OCI-LY7 (cell line): ENCODE data around the gene IST1. TPM values are rescaled to one million over a fixed set of nuclear protein-coding genes. Genes with fewer than 3 reads are reported as not detected.

Experiments used
- BruUV-seq: library from RNA; stranded (reverse); fragments of 400-500 nt; replicated peaks from 2 replicates; lab custom pipeline; 2021; lab: Mats Ljungman, UMichigan
- CTCF ChIA-PET: fragments of 300-600 bp; sonication (Branson Sonifier 250); formaldehyde crosslinking; loops from one replicate; lab custom pipeline; 2022; ENCODE audit warnings: antibody characterized with exemption; ENCODE audit not compliant: unreplicated experiment; lab: Charles Lee
- POLR2A ChIA-PET: fragments of 300-600 bp; sonication (Branson Sonifier 250); formaldehyde crosslinking; loops from one replicate; lab custom pipeline; 2022; ENCODE audit warnings: antibody characterized with exemption; lab: Charles Lee
- DNase-seq: peaks from one replicate; pipeline ENCODE4 v3.0.0-alpha.2; 2015; ENCODE audit warnings: low spot score
- H2AFZ ChIP-seq: fragments of 200-600 bp; sonication (generic), shearing (Covaris generic); 2 replicates; pipeline ENCODE4 v1.6.1; 2014; ENCODE audit warnings: mild to moderate bottlenecking, antibody characterized with exemption, low read length, moderate library complexity
- H3K27ac ChIP-seq: fragments of 200-600 bp; sonication (generic); 2 replicates; pipeline ENCODE4 v1.5.1; 2014; ENCODE audit warnings: mixed run types, low read depth, mild to moderate bottlenecking, moderate library complexity, low read length, inconsistent platforms; ENCODE audit not compliant: poor library complexity, severe bottlenecking
- H3K36me3 ChIP-seq: fragments of 200-600 bp; sonication (generic); 2 replicates; pipeline ENCODE4 v1.6.1; 2014; ENCODE audit warnings: mild to moderate bottlenecking, antibody characterized with exemption, low read length, moderate library complexity, mixed read lengths; ENCODE audit not compliant: insufficient read depth
- H3K4me1 ChIP-seq: fragments of 200-600 bp; sonication (generic); 2 replicates; pipeline ENCODE4 v1.5.1; 2014; ENCODE audit warnings: mild to moderate bottlenecking, low read length; ENCODE audit not compliant: insufficient read depth, poor library complexity, severe bottlenecking
- H3K4me2 ChIP-seq: fragments of 200-600 bp; sonication (generic); 2 replicates; pipeline ENCODE4 v1.6.1; 2014; ENCODE audit warnings: mild to moderate bottlenecking, low read length
- H3K4me3 ChIP-seq: fragments of 200-600 bp; sonication (generic); 2 replicates; pipeline ENCODE4 v1.5.1; 2014; ENCODE audit warnings: mild to moderate bottlenecking, low read depth, low read length; ENCODE audit not compliant: poor library complexity, severe bottlenecking
- H3K79me2 ChIP-seq: fragments of 200-600 bp; sonication (generic); 2 replicates; pipeline ENCODE4 v1.6.1; 2016; ENCODE audit warnings: low read depth, mild to moderate bottlenecking, low read length, moderate library complexity, mixed read lengths; ENCODE audit not compliant: insufficient read depth
- H3K9me2 ChIP-seq: fragments of 200-600 bp; sonication (generic); 2 replicates; pipeline ENCODE4 v1.6.1; 2016; ENCODE audit warnings: mild to moderate bottlenecking, low read length, mixed read lengths; ENCODE audit not compliant: insufficient read depth
- H3K9me3 ChIP-seq: fragments of 200-600 bp; sonication (generic); 2 replicates; pipeline ENCODE4 v1.6.1; 2014; ENCODE audit warnings: mild to moderate bottlenecking, mixed run types, low read length, mixed read lengths
- H4K20me1 ChIP-seq: fragments of 200-600 bp; sonication (generic); 2 replicates; pipeline ENCODE4 v1.6.1; 2014; ENCODE audit warnings: mild to moderate bottlenecking, antibody characterized with exemption, low read length, moderate library complexity, mixed read lengths; ENCODE audit not compliant: insufficient read depth
- CTCF ChIP-seq: fragments of 200-600 bp; sonication (generic); conservative IDR thresholded peaks from 2 replicates; pipeline ENCODE4 v1.5.1; 2014; ENCODE audit warnings: mild to moderate bottlenecking, antibody characterized with exemption, low read length, moderate library complexity, mixed read lengths
- EZH2phosphoT487 ChIP-seq: fragments of 200-600 bp; sonication (generic); IDR thresholded peaks from 2 replicates; pipeline ENCODE4 v1.6.1; 2018; ENCODE audit warnings: low read depth, borderline replicate concordance, mild to moderate bottlenecking, mixed run types, antibody characterized with exemption, low read length, moderate library complexity, mixed read lengths
- intact Hi-C: fragments of 100-400 bp; cut with micrococcal nuclease; formaldehyde crosslinking; loops from one replicate; pipeline ENCODE4 v1.10.0; 2022; ENCODE audit not compliant: unreplicated experiment
- total RNA-seq, 2 experiments: library from RNA; depleted of rRNA in 1 of 2; stranded (reverse); fragments of >200 nt in 1 of 2; shearing (Covaris generic) in 1 of 2; gene quantifications; 2 replicates each; pipeline ENCODE4 v1.2.3, GENCODE V29; 2014 to 2022

Gene IST1
- total RNA-seq, 2 experiments from 2014 or later: 147 to 200 TPM

- H2AFZ ChIP-seq: no peak overlapping the region
- no TSS peak for BruUV-seq
- H3K4me1 ChIP-seq: no peaks in the 10 kb centered on the region
- H3K27ac ChIP-seq: no peak overlapping the region
- H3K4me3 ChIP-seq: no peak overlapping the region
- TF ChIP-seq EZH2phosphoT487: no peak
- no peak for TF ChIP-seq CTCF
- peaks cover 23% of the 10 kb centered on the region; the same call in 1 of the 2 replicates for H3K9me3 ChIP-seq
- H3K9me2 ChIP-seq: no peaks in the 10 kb centered on the region
- no peaks in the 10 kb centered on the region for H4K20me1 ChIP-seq
- H3K79me2 ChIP-seq: peaks cover 76% of the 10 kb centered on the region
- H3K4me2 ChIP-seq: no peak overlapping the region
- intact Hi-C loops: no loop called here
- peaks cover 99% of the 10 kb centered on the region for H3K36me3 ChIP-seq
- ChIA-PET CTCF (interaction anchor here (1.1 kb wide), 1 partner anchor 13 kb away, joined by 3 read pairs; no protein-coding TSS in a partner anchor), POLR2A (interaction anchor here (1.3 to 1.8 kb wide), 5 partner anchors 9 to 23 kb away, joined by 3 to 7 read pairs (median 4); no protein-coding TSS in a partner anchor)
- DNase-seq: no peak
Measured at GRCh38 chr16:71916397-71916920, 21.1 kb downstream of the IST1 start.

- Histone ChIP-seq H3K4me1 (no peaks in the 10 kb centered on the region), H3K27ac (no peak overlapping the region), H3K9me3 (peaks cover 23% of the 10 kb centered on the region; the same call in 1 of the 2 replicates), H3K4me3 (no peak overlapping the region), H3K9me2 (no peaks in the 10 kb centered on the region), H3K79me2 (peaks cover 61% of the 10 kb centered on the region), H2AFZ (no peak overlapping the region), H4K20me1 (no peaks in the 10 kb centered on the region), H3K36me3 (peaks cover 99% of the 10 kb centered on the region), H3K4me2 (no peak overlapping the region)
- BruUV-seq: TSS peak; percentile 14
- ChIA-PET CTCF (no interaction called here), POLR2A (interaction anchor here (0.7 to 1.7 kb wide), 6 partner anchors 12 to 21 kb away, joined by 3 to 7 read pairs (median 4); no protein-coding TSS in a partner anchor)
- TF ChIP-seq CTCF (no peak), EZH2phosphoT487 (no peak)
- DNase-seq: no peak
- intact Hi-C loops: no loop called here
Measured at GRCh38 chr16:71917900-71918299, 22.6 kb downstream of the IST1 start.

GRCh38 chr16:71919035-71919434 is 23.7 kb downstream of the IST1 start:
- CTCF ChIA-PET: no interaction called here
- no peaks in the 10 kb centered on the region for H3K4me1 ChIP-seq
- peaks cover 50% of the 10 kb centered on the region for H3K79me2 ChIP-seq
- H3K9me2 ChIP-seq: no peaks in the 10 kb centered on the region
- no peak overlapping the region for H2AFZ ChIP-seq
- H3K4me3 ChIP-seq: no peak overlapping the region
- peaks cover 23% of the 10 kb centered on the region; the same call in 1 of the 2 replicates for H3K9me3 ChIP-seq
- no peak overlapping the region for H3K4me2 ChIP-seq
- BruUV-seq: no TSS peak
- TF ChIP-seq CTCF (no peak), EZH2phosphoT487 (no peak)
- POLR2A ChIA-PET: interaction anchor here (0.7 kb wide), 1 partner anchor 17 kb away, joined by 4 read pairs; no protein-coding TSS in a partner anchor
- DNase-seq: no peak
- no peaks in the 10 kb centered on the region for H4K20me1 ChIP-seq
- intact Hi-C loops: no loop called here
- H3K27ac ChIP-seq: no peak overlapping the region
- peaks cover 99% of the 10 kb centered on the region for H3K36me3 ChIP-seq
